GM21825 (cell line): ENCODE data around the gene AGA.
A peak's percentile ranks its signal among the peaks of the same experiment; 100 is the strongest.

Experiments used
- ATAC-seq: cut with Tn5 transposase; IDR thresholded peaks from one replicate; pipeline ENCODE4 v1.9.1; 2021; ENCODE audit warnings: mild to moderate bottlenecking, moderate library complexity; ENCODE audit not compliant: unreplicated experiment

The AGA gene

GRCh38 chr4:177447417-177448004, 5.3 kb upstream of the AGA start:
- ATAC-seq: no peak

- no peak for ATAC-seq
Measured at GRCh38 chr4:177446586-177446985, 4.3 kb upstream of the AGA start.

GRCh38 chr4:177444911-177445736, 2.9 kb upstream of the AGA start:
- ATAC-seq: no peak

- ATAC-seq: peak; percentile 39
Measured at GRCh38 chr4:177441061-177441802, 1.0 kb downstream of the AGA start.

- no peak for ATAC-seq
Measured at GRCh38 chr4:177436456-177436855, 5.8 kb downstream of the AGA start.

- ATAC-seq: no peak
Measured at GRCh38 chr4:177434667-177435066, 7.6 kb downstream of the AGA start.

- no peak for ATAC-seq
Measured at GRCh38 chr4:177427192-177427591, 15.0 kb downstream of the AGA start.

- no peak for ATAC-seq
Measured at GRCh38 chr4:177419434-177419833, 22.8 kb downstream of the AGA start.

- no peak for ATAC-seq
Measured at GRCh38 chr4:177413656-177414055, 28.6 kb downstream of the AGA start.

- no peak for ATAC-seq
Measured at GRCh38 chr4:177413076-177413475, 29.2 kb downstream of the AGA start.

- ATAC-seq: no peak
Measured at GRCh38 chr4:177411996-177412395, 30.2 kb downstream of the AGA start.

- no peak for ATAC-seq
Measured at GRCh38 chr4:177410566-177410965, 31.7 kb downstream of the AGA start.

- no peak for ATAC-seq
Measured at GRCh38 chr4:177408023-177408422, 34.2 kb downstream of the AGA start.

GRCh38 chr4:177405508-177405907, 36.7 kb downstream of the AGA start:
- no peak for ATAC-seq

GRCh38 chr4:177404986-177405385, 37.3 kb downstream of the AGA start:
- no peak for ATAC-seq

- no peak for ATAC-seq
Measured at GRCh38 chr4:177404342-177404741, 37.9 kb downstream of the AGA start.

- ATAC-seq: no peak
Measured at GRCh38 chr4:177403746-177404145, 38.5 kb downstream of the AGA start.

- no peak for ATAC-seq
Measured at GRCh38 chr4:177401658-177402273, 40.5 kb downstream of the AGA start.

- no peak for ATAC-seq
Measured at GRCh38 chr4:177400030-177400429, 42.2 kb downstream of the AGA start.

- no peak for ATAC-seq
Measured at GRCh38 chr4:177396352-177396751, 45.9 kb downstream of the AGA start.

- ATAC-seq: peak; percentile 58
Measured at GRCh38 chr4:177393236-177393635, 49.0 kb downstream of the AGA start.
